Measurements from ENCODE around the gene PKP2.

Gene PKP2

GRCh38 chr12:32809196-32809595, 87.4 kb downstream of the PKP2 start:
- no peak for DNase-seq (ENCODE audit: low read depth)

GRCh38 chr12:32804301-32804700, 92.3 kb downstream of the PKP2 start:
- no peak for DNase-seq (ENCODE audit: low read depth)

DNA sequence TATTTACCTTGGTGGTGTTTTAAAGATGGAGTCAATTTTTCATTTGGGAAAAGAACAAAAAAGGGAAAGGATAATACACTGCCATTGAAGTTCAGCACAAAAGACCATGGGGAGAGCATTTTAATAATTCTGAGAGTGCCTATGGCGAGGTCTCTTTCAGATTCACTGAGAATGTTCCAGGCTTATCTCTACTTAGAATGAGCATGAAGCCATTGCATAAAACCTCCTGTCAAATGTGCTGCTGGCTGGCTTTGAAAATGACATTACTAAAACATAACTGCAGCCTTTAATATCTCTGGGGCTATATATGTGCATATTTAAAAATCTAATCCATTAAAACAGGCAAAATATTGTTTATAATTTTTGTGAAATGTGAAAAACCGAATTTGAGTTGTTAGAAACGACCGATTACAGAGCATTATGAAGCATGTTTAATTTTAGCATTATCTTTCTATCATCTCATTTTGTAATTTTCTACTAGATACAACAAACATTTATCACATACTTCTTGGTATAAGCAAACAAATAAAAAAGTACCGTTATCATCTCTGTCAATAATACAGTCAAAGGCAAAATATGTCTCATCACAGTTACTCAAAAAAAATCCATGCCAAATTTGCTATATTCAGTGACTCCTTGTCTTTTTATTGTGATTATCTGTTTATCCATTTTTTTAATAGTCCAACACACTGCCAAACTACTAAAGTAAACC, 95.2 kb downstream of the PKP2 start:
- DNase-seq (ENCODE audit: low read depth): no peak

DNA sequence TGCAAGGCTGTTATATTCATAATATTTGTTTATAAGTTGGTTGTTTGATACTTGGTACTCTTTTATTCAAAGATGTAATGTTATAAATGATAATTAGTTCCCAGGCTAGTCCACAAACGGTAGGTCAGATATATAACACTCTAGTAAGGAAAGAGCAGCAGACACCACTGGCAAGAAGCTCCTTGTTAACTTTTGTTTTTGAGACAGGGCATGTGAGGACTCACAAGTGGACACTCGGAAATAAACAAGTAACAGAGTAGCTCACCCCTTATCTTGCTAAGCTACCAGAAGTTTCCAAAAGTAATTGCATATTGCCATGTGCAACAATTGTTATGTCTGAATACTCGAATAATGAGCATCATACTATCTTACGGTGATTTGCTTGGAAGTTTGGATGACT, 102.3 kb downstream of the PKP2 start:
- no peak for DNase-seq (ENCODE audit: low read depth)

GRCh38 chr12:32789916-32790315, 106.7 kb downstream of the PKP2 start:
- DNase-seq (ENCODE audit: low read depth): no peak

- no peak for DNase-seq (ENCODE audit: low read depth)
These were observed 107.1 kb downstream of the PKP2 start for GRCh38 chr12:32789446-32789845.

- DNase-seq (ENCODE audit: low read depth): no peak
These were observed 108.2 kb downstream of the PKP2 start for GRCh38 chr12:32788405-32788804.

DNA sequence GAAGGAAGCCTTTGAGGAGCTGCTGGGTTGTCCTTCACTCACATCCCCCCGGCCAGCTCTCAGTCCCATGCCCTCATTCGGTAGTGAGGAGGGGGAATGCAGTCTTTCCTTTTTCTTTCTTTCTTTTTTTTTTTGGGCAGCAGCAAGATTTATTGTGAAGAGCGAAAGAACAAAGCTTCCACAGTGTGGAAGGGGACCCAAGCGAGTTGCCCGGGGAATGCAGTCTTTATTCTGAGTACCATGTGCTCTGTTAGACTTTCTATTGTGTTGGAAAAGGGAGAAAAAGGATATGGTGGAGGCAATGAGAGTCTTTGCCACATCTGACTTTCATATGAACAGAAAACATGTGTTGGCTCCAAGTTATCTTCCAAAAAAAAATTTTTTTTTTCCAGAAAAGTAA, 111.0 kb downstream of the PKP2 start:
- DNase-seq (ENCODE audit: low read depth): no peak

DNA sequence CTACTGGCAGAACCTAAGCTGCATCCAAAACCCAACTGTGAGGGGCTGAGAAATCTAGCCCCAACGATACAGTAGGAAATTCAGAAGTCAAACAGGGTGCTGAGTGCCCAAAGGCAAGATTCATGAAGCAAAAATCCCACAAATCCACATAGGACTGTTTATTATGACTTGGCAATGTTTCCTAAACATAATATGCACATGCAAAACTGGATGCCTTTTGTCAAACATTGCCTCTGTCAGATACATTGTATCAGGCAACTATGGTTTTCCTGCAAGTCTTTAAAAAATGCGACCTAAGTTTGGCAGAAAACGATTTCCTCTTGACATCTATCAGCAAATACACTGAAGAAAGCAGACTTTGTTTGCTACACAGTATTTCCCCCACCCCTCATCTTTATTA, 113.5 kb downstream of the PKP2 start:
- DNase-seq (ENCODE audit: low read depth): no peak

DNA sequence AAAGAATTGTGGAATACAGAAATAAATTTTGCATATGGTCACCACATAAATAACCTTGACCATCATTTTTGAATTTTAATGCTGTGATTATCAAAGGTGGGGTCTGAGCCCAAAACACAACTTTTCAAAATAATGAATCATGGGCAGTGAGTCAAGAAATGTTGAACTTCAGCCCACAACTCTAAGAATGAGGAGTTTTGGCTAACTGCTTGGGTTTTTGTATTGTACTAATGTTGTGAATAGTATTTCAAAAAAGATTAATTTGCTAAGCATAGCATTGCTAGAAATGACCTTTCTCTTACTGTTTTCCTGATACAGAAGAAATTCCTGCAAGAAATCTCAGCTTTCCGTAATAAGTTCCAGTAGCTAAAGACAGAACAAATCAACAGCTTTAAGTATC, 116.5 kb downstream of the PKP2 start:
- DNase-seq (ENCODE audit: low read depth): no peak

- DNase-seq (ENCODE audit: low read depth): no peak
These were observed 118.8 kb downstream of the PKP2 start for GRCh38 chr12:32777691-32778175.

- DNase-seq (ENCODE audit: low read depth): no peak
These were observed 119.4 kb downstream of the PKP2 start for GRCh38 chr12:32777159-32777558.

DNA sequence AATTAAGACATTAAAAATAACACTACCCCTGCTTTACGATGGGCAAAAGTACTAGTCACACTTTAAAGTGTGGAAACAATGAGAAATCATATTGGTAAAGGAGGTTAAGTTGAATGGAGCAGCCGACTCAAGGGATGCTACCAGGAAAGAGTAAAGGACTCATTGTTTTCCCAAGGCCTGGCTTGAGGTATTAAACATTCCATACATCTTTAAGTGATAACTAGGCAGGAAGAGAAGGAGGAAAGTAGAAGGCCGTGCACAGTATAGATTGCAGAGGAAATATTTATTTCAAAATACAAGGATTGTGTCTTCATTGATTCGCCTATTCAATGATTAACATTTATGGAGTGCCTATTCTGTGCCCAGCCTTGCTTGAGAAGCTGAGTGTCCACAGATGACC, 120.3 kb downstream of the PKP2 start:
- peak; percentile 42 for DNase-seq (ENCODE audit: low read depth)

DNA sequence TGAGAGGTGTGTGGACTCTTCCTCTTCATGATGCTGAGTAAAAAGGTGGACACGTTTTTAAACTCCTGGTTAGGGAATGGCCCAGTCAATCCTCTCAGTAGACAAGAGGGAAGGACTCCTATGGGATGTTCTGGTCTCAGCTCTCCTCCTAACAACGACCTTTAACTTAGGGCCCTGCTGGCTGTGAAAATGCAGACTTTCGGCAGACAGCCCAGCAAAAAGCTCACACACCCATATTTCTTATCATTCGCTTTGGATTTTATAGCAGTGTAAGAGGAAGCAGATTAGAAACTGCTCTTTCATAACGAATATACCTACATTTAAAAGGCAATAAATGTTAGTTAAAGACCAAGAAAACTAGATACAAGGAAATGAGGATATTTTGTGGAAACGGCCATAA, 122.9 kb downstream of the PKP2 start:
- DNase-seq (ENCODE audit: low read depth): no peak

DNA sequence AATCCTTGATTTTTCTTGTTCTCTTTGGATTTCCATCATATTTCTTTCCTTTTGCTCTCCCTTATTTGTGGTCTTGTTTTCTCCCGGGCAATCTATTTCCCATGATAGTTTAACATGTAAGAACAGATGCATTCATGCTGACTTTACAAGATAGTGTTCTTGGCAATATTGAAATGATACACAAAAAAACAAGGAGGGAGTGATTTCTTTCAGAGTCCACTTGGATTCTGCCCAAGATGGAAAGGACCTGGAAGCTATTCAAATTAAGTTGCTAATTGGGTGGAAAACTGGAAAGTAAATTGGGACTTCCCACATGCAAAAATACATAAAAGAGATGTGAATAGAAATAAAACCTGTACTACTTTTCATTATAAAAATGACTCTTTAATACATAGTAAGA, 126.4 kb downstream of the PKP2 start:
- DNase-seq (ENCODE audit: low read depth): no peak

GRCh38 chr12:32768518-32768917, 128.1 kb downstream of the PKP2 start:
- no peak for DNase-seq (ENCODE audit: low read depth)

DNA sequence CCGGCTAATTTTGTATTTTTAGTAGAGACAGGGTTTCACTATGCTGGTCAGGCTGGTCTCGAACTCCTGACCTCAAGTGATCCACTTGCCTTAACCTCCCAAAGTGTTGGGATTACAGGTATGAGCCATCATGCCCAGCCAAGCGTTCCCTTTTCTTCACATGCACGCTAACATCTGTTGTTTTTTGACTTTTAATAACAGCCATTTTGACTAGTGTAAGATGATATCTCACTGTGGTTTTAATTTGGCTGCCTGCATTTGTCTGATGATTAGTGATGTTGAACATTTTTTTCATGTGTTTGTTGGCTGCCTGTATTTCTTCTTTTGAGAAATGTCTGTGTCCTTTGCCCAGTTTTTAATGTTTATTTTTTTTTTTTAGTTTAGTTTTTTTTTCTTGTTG, 130.7 kb downstream of the PKP2 start:
- DNase-seq (ENCODE audit: low read depth): no peak

- DNase-seq (ENCODE audit: low read depth): no peak
These were observed 134.9 kb downstream of the PKP2 start for GRCh38 chr12:32761716-32762115.

DNA sequence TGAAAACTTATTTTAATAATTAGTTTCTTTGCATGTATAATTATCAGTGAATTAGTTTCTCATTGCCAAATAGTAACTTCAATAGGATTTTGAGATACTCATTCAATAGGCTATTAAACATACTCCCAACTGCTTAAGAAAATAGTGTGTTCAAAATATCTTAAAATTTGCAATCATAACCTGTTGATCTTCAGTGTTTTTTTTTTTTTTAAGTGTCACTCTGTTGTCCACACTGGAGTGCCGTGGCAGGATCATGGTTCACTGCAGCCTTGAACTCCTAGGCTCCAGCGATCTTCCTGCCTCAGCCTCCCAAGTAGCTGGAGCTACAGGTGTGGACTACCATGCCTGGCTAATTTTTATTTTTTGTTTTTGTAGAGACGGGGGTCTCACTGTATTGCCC, 139.4 kb downstream of the PKP2 start:
- no peak for DNase-seq (ENCODE audit: low read depth)

- DNase-seq (ENCODE audit: low read depth): no peak
These were observed 140.0 kb downstream of the PKP2 start for GRCh38 chr12:32756476-32757066.

GRCh38 chr12:32755654-32756475, 140.7 kb downstream of the PKP2 start, which contains the start of gene YARS2:
YARS2 (minus strand) TSS chr12:32755897; CDS start chr12:32755874, 23 bp downstream.
- peak; percentile 89 for DNase-seq (ENCODE audit: low read depth)

DNA sequence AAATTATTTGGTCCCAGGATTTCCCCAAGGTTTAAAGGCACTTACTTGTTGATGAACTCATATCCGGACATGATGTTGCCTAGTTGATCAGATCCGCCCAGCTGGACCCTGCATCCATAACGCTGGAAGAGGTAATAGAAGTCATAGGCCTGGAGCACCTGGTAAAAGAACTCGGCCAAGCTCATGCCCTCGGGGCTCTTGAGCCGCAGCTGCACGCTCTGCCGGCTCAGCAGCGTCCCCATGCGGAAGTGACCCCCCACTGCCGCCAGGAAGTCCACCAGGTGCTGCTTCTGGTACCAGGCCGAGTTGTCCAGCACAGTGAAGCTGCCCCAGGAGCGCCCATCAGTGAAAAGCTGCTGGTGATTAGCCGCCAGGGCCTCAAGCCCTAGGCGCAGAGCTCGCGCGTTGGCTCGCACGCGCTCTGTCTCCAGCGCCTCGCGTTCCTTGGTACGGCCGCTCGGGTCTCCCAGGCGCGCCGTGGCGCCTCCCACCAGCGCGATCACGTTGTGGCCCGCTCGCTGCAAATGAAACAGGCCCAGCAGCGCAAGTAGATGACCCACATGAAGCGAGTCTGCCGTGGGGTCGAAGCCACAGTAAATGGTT, 141.4 kb downstream of the PKP2 start:
- DNase-seq (ENCODE audit: low read depth): peak; percentile 89

GRCh38 chr12:32754111-32754510, 142.5 kb downstream of the PKP2 start:
- DNase-seq (ENCODE audit: low read depth): no peak

Measured in HS-5 (cell line).